ENCODE results near the gene ZNF566.

The ZNF566 gene

GRCh38 chr19:36482876-36483275 lies 6.5 kb downstream of the ZNF566 start:
- H3K27me3 ChIP-seq (ENCODE audit: insufficient read depth, low read depth), result no peaks in the 10 kb centered on the region
- H4K20me1 ChIP-seq (ENCODE audit: insufficient read depth), result no peaks in the 10 kb centered on the region
- H3K4me1 ChIP-seq (ENCODE audit: low read depth, poor library complexity, severe bottlenecking), result no peaks in the 10 kb centered on the region
- no peak overlapping the region for H2AFZ ChIP-seq (ENCODE audit: low read depth)
- no peak for TF ChIP-seq CTCF (conservative IDR thresholded peaks at IDR 0.05; ENCODE audit: low read depth, low read length)
- H3K4me2 ChIP-seq, result no peak overlapping the region
- no peaks in the 10 kb centered on the region for H3K36me3 ChIP-seq (ENCODE audit: insufficient read depth)
- no peak overlapping the region for H3K4me3 ChIP-seq (IDR thresholded peaks at IDR 0.05; ENCODE audit: insufficient read depth, low read depth, low read length)
- H3K79me2 ChIP-seq (ENCODE audit: insufficient read depth, low read depth), result no peaks in the 10 kb centered on the region; the same call in 1 of the 2 replicates
- no peak overlapping the region for H3K27ac ChIP-seq
- H3K9ac ChIP-seq, result no peak overlapping the region

- Histone ChIP-seq H2AFZ (ENCODE audit: low read depth) (no peak overlapping the region), H3K4me2 (no peak overlapping the region), H4K20me1 (ENCODE audit: insufficient read depth) (no peaks in the 10 kb centered on the region), H3K9ac (no peak overlapping the region), H3K27ac (no peak overlapping the region), H3K79me2 (ENCODE audit: insufficient read depth, low read depth) (no peaks in the 10 kb centered on the region), H3K4me1 (ENCODE audit: low read depth, poor library complexity, severe bottlenecking) (no peaks in the 10 kb centered on the region), H3K27me3 (ENCODE audit: insufficient read depth, low read depth) (no peaks in the 10 kb centered on the region), H3K4me3 (IDR thresholded peaks at IDR 0.05; ENCODE audit: insufficient read depth, low read depth, low read length) (no peak overlapping the region), H3K36me3 (ENCODE audit: insufficient read depth) (no peaks in the 10 kb centered on the region)
- TF ChIP-seq CTCF (conservative IDR thresholded peaks at IDR 0.05; ENCODE audit: low read depth, low read length), result no peak
These were observed 29.3 kb downstream of the ZNF566 start for GRCh38 chr19:36460046-36460445.

GRCh38 chr19:36456831-36457230 lies 32.5 kb downstream of the ZNF566 start:
- Histone ChIP-seq H3K4me2 (no peak overlapping the region), H3K27me3 (ENCODE audit: insufficient read depth, low read depth) (no peaks in the 10 kb centered on the region), H3K36me3 (ENCODE audit: insufficient read depth) (no peaks in the 10 kb centered on the region), H2AFZ (ENCODE audit: low read depth) (no peak overlapping the region), H3K27ac (no peak overlapping the region), H4K20me1 (ENCODE audit: insufficient read depth) (no peaks in the 10 kb centered on the region), H3K9ac (no peak overlapping the region), H3K4me1 (ENCODE audit: low read depth, poor library complexity, severe bottlenecking) (no peaks in the 10 kb centered on the region), H3K4me3 (IDR thresholded peaks at IDR 0.05; ENCODE audit: insufficient read depth, low read depth, low read length) (no peak overlapping the region), H3K79me2 (ENCODE audit: insufficient read depth, low read depth) (no peaks in the 10 kb centered on the region)
- TF ChIP-seq CTCF (conservative IDR thresholded peaks at IDR 0.05; ENCODE audit: low read depth, low read length), result no peak

- H3K4me2 ChIP-seq, result no peak overlapping the region
- H4K20me1 ChIP-seq (ENCODE audit: insufficient read depth), result no peaks in the 10 kb centered on the region
- no peak overlapping the region for H3K4me3 ChIP-seq (IDR thresholded peaks at IDR 0.05; ENCODE audit: insufficient read depth, low read depth, low read length)
- no peaks in the 10 kb centered on the region for H3K27me3 ChIP-seq (ENCODE audit: insufficient read depth, low read depth)
- no peaks in the 10 kb centered on the region for H3K4me1 ChIP-seq (ENCODE audit: low read depth, poor library complexity, severe bottlenecking)
- no peaks in the 10 kb centered on the region for H3K79me2 ChIP-seq (ENCODE audit: insufficient read depth, low read depth)
- no peak overlapping the region for H3K9ac ChIP-seq
- H3K27ac ChIP-seq, result no peak overlapping the region
- H3K36me3 ChIP-seq (ENCODE audit: insufficient read depth), result no peaks in the 10 kb centered on the region
- no peak overlapping the region for H2AFZ ChIP-seq (ENCODE audit: low read depth)
- no peak for TF ChIP-seq CTCF (conservative IDR thresholded peaks at IDR 0.05; ENCODE audit: low read depth, low read length)
These were observed 40.2 kb downstream of the ZNF566 start for GRCh38 chr19:36449059-36449670.

Measured in KMS-11 (cell line).